DMS79 (cell line): ENCODE results near the gene SLC25A22.

Source experiments
- DNase-seq: peaks from one replicate; lab custom pipeline; 2025; lab: John Stamatoyannopoulos, UW

SLC25A22 gene

GRCh38 chr11:821512-822371, 23.7 kb upstream of the SLC25A22 start:
- no peak for DNase-seq

GRCh38 chr11:820655-821511, 22.8 kb upstream of the SLC25A22 start:
- no peak for DNase-seq

GRCh38 chr11:819943-820649, 22.0 kb upstream of the SLC25A22 start:
- DNase-seq: peak; percentile 17

GRCh38 chr11:819129-819931, 21.2 kb upstream of the SLC25A22 start:
- DNase-seq: peak; percentile 27

GRCh38 chr11:818396-819128, 20.5 kb upstream of the SLC25A22 start, which contains the start of gene PNPLA2:
Gene PNPLA2 (plus strand): TSS chr11:818914. CDS start chr11:819719, 805 bp downstream.
- no peak for DNase-seq

- no peak for DNase-seq
These were observed 18.3 kb upstream of the SLC25A22 start for GRCh38 chr11:816433-816779.

GRCh38 chr11:815675-816432, 17.8 kb upstream of the SLC25A22 start:
- DNase-seq: no peak

GRCh38 chr11:813456-814096, 15.5 kb upstream of the SLC25A22 start:
- no peak for DNase-seq

- no peak for DNase-seq
These were observed 15.0 kb upstream of the SLC25A22 start for GRCh38 chr11:813072-813455.

- DNase-seq: no peak
These were observed 14.3 kb upstream of the SLC25A22 start for GRCh38 chr11:812390-812789.

- DNase-seq: no peak
These were observed 13.6 kb upstream of the SLC25A22 start for GRCh38 chr11:811446-812245.

- DNase-seq: no peak
These were observed 12.0 kb upstream of the SLC25A22 start for GRCh38 chr11:810040-810567.

GRCh38 chr11:809287-810039, 11.4 kb upstream of the SLC25A22 start, which contains the start of gene RPLP2:
Gene RPLP2 (plus strand): TSS chr11:809967. CDS start chr11:810235, 268 bp downstream.
- DNase-seq: peak; percentile 83

GRCh38 chr11:808427-809286, 10.6 kb upstream of the SLC25A22 start:
- DNase-seq: no peak

- no peak for DNase-seq
These were observed 6.5 kb upstream of the SLC25A22 start for GRCh38 chr11:804599-804964.

- peak; percentile 61 for DNase-seq
These were observed 5.9 kb upstream of the SLC25A22 start for GRCh38 chr11:803770-804598.
